GM12878 (cell line): Measurements from ENCODE around the gene TPMT.

Experiments used
- ETV6 ChIP-seq, 2 experiments: fragments of 450-650 bp in 1 of 2; IDR thresholded peaks in 1 of 2; conservative IDR thresholded peaks in 1 of 2; 2 replicates each; pipeline ENCODE4 v1.6.1; 2014; ENCODE audit warnings: antibody characterized with exemption in 1 of 2, borderline replicate concordance in 1 of 2, low read depth in 1 of 2, mild to moderate bottlenecking in 1 of 2, moderate library complexity in 1 of 2
- NFIC ChIP-seq: IDR thresholded peaks from 2 replicates; pipeline ENCODE4 v1.6.1; 2012; ENCODE audit warnings: low read depth, mild to moderate bottlenecking, inconsistent platforms, low read length, moderate library complexity
- POLR2A ChIP-seq: IDR thresholded peaks from 2 replicates; pipeline ENCODE4 v1.6.1; 2011; ENCODE audit warnings: low read depth, mild to moderate bottlenecking, low read length
- RELA ChIP-seq: fragments of 450-650 bp; IDR thresholded peaks from 2 replicates; pipeline ENCODE4 v1.8.0; 2014; ENCODE audit warnings: borderline replicate concordance; ENCODE audit not compliant: partially characterized antibody
- SIN3A ChIP-seq: IDR thresholded peaks from 2 replicates; pipeline ENCODE4 v1.6.1; 2012; ENCODE audit warnings: low read depth, low read length, improper control_type of control experiment
- SMAD1 ChIP-seq: fragments of 450-650 bp; IDR thresholded peaks from 2 replicates; pipeline ENCODE4 v1.6.1; 2018; ENCODE audit warnings: mild to moderate bottlenecking, low read depth; ENCODE audit not compliant: partially characterized antibody
- SP1 ChIP-seq: IDR thresholded peaks from one replicate; pipeline ENCODE4 v1.6.1; 2011; ENCODE audit warnings: low read depth, low read length
- TCF12 ChIP-seq: IDR thresholded peaks from 2 replicates; pipeline ENCODE4 v1.6.1; 2011; ENCODE audit warnings: low read depth, mild to moderate bottlenecking, low read length
- ZNF384 ChIP-seq: IDR thresholded peaks from 2 replicates; pipeline ENCODE4 v1.6.1; 2012; ENCODE audit warnings: low read depth, mild to moderate bottlenecking, low read length, improper control_type of control experiment, borderline replicate concordance
- ZZZ3 ChIP-seq: IDR thresholded peaks from 2 replicates; pipeline ENCODE4 v1.6.1; 2011; ENCODE audit warnings: low read depth; ENCODE audit not compliant: control insufficient read depth, insufficient read length
- TF ChIP-seq, protein P1 (sequence below): IDR thresholded peaks from 2 replicates; pipeline ENCODE4 v1.6.1; 2012; ENCODE audit warnings: mild to moderate bottlenecking, low read depth, low read length
- TF ChIP-seq, protein P2 (sequence below), 3 experiments: IDR thresholded peaks in 2 of 3; conservative IDR thresholded peaks in 1 of 3; 2 replicates each; pipeline ENCODE4 v1.5.1; 2011; ENCODE audit warnings: low read depth in 3 of 3, low read length in 3 of 3, mild to moderate bottlenecking in 3 of 3, control low read depth in 2 of 3, moderate library complexity in 2 of 3, inconsistent platforms in 1 of 3, mixed read lengths in 1 of 3; ENCODE audit not compliant: control insufficient read depth in 2 of 3, insufficient read depth in 1 of 3; ENCODE audit errors: extremely low read depth in 1 of 3
- TF ChIP-seq, protein P3 (sequence below): fragments of 450-650 bp; IDR thresholded peaks from 2 replicates; pipeline ENCODE4 v1.6.1; 2016; ENCODE audit warnings: mild to moderate bottlenecking

DNA sequence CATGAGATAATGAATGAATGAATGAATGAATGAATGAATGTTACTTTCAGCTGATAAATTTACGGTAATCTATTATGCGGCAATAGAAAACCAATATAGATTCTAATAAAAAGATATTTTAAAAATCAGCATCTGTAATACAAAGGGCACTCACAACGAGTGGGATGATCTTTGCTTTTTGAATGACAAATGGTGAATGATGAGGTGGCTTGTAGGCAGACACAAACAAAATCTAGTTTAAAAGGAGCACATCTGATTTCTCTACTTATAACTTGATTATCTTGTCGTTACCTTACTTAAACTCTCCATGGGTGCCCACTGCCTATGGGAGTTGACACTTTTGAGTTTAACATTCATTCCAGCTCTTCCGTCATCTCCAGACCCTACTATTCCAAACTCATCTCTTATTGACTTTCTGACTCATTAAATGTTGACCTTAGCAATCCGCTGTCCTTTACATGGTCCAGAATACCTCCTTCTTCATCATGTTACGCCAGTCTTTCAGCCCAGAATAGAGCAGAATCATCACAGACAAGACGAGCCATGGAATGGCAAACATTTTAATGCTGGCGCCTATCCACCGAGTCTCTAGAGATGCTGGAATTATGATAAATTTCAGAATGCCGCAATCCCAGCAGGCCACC is 73.7 kb downstream of the TPMT start:
- TF ChIP-seq, protein P1, sequence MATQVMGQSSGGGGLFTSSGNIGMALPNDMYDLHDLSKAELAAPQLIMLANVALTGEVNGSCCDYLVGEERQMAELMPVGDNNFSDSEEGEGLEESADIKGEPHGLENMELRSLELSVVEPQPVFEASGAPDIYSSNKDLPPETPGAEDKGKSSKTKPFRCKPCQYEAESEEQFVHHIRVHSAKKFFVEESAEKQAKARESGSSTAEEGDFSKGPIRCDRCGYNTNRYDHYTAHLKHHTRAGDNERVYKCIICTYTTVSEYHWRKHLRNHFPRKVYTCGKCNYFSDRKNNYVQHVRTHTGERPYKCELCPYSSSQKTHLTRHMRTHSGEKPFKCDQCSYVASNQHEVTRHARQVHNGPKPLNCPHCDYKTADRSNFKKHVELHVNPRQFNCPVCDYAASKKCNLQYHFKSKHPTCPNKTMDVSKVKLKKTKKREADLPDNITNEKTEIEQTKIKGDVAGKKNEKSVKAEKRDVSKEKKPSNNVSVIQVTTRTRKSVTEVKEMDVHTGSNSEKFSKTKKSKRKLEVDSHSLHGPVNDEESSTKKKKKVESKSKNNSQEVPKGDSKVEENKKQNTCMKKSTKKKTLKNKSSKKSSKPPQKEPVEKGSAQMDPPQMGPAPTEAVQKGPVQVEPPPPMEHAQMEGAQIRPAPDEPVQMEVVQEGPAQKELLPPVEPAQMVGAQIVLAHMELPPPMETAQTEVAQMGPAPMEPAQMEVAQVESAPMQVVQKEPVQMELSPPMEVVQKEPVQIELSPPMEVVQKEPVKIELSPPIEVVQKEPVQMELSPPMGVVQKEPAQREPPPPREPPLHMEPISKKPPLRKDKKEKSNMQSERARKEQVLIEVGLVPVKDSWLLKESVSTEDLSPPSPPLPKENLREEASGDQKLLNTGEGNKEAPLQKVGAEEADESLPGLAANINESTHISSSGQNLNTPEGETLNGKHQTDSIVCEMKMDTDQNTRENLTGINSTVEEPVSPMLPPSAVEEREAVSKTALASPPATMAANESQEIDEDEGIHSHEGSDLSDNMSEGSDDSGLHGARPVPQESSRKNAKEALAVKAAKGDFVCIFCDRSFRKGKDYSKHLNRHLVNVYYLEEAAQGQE: no peak
- TF ChIP-seq POLR2A (no peak), SIN3A (no peak), TCF12 (no peak), NFIC (no peak), RELA (no peak), SMAD1 (no peak), ETV6 (conservative IDR thresholded peaks at IDR 0.05 in 1 of 2, IDR thresholded peaks at IDR 0.05 in 1 of 2; ENCODE audit: borderline replicate concordance in 1 of 2, low read depth in 1 of 2) (no peak), ZZZ3 (no peak), ZNF384 (no peak), SP1 (no peak)
- TF ChIP-seq, protein P2, sequence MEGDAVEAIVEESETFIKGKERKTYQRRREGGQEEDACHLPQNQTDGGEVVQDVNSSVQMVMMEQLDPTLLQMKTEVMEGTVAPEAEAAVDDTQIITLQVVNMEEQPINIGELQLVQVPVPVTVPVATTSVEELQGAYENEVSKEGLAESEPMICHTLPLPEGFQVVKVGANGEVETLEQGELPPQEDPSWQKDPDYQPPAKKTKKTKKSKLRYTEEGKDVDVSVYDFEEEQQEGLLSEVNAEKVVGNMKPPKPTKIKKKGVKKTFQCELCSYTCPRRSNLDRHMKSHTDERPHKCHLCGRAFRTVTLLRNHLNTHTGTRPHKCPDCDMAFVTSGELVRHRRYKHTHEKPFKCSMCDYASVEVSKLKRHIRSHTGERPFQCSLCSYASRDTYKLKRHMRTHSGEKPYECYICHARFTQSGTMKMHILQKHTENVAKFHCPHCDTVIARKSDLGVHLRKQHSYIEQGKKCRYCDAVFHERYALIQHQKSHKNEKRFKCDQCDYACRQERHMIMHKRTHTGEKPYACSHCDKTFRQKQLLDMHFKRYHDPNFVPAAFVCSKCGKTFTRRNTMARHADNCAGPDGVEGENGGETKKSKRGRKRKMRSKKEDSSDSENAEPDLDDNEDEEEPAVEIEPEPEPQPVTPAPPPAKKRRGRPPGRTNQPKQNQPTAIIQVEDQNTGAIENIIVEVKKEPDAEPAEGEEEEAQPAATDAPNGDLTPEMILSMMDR (IDR thresholded peaks at IDR 0.05 in 2 of 3, conservative IDR thresholded peaks at IDR 0.05 in 1 of 3; ENCODE audit: control insufficient read depth in 2 of 3, extremely low read depth in 1 of 3, insufficient read depth in 1 of 3, low read depth in 3 of 3, low read length in 3 of 3): no peak
- TF ChIP-seq, protein P3, sequence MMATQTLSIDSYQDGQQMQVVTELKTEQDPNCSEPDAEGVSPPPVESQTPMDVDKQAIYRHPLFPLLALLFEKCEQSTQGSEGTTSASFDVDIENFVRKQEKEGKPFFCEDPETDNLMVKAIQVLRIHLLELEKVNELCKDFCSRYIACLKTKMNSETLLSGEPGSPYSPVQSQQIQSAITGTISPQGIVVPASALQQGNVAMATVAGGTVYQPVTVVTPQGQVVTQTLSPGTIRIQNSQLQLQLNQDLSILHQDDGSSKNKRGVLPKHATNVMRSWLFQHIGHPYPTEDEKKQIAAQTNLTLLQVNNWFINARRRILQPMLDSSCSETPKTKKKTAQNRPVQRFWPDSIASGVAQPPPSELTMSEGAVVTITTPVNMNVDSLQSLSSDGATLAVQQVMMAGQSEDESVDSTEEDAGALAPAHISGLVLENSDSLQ: no peak
